PC-3 (cell line): ENCODE results near the gene SGO2. TPM values are rescaled to one million over a fixed set of nuclear protein-coding genes. Genes with fewer than 3 reads are reported as not detected.

Experiments used
- ATAC-seq: fragments of 200-7000 bp; cut with Tn5 transposase; 2 replicates; pipeline ENCODE4 v1.9.1; 2020; ENCODE audit warnings: mild to moderate bottlenecking, moderate library complexity
- BruUV-seq: library from RNA; stranded (reverse); fragments of 400-500 nt; replicated peaks from 2 replicates; lab custom pipeline; 2021; lab: Mats Ljungman, UMichigan
- CTCF ChIA-PET: fragments of 300-600 bp; sonication (Branson Sonifier 250); formaldehyde crosslinking; loops from one replicate; lab custom pipeline; 2022; ENCODE audit warnings: antibody characterized with exemption; lab: Charles Lee
- POLR2A ChIA-PET: fragments of 300-600 bp; sonication (Branson Sonifier 250); formaldehyde crosslinking; loops from one replicate; lab custom pipeline; 2022; ENCODE audit warnings: antibody characterized with exemption; ENCODE audit not compliant: unreplicated experiment; lab: Charles Lee
- DNase-seq: peaks from one replicate; pipeline ENCODE4 v3.0.0-alpha.2; 2015
- H2AFZ ChIP-seq: fragments of 300-600 bp; sonication (generic); 2 replicates; pipeline ENCODE4 v1.6.0; 2016; ENCODE audit warnings: antibody characterized with exemption, low read length
- H3F3A ChIP-seq: fragments of 300-600 bp; sonication (generic); one replicate; pipeline ENCODE4 v1.6.0; 2017; ENCODE audit warnings: antibody characterized with exemption, low read length, control low read depth, mild to moderate bottlenecking; ENCODE audit not compliant: unreplicated experiment
- H3K27ac ChIP-seq: fragments of 300-600 bp; sonication (generic); 2 replicates; pipeline ENCODE4 v1.5.1; 2016; ENCODE audit warnings: mild to moderate bottlenecking, low read length
- H3K27me3 ChIP-seq: fragments of 300-600 bp; sonication (generic); 2 replicates; pipeline ENCODE4 v1.6.1; 2016; ENCODE audit warnings: low read length, mixed read lengths
- H3K36me3 ChIP-seq: fragments of 300-600 bp; sonication (generic); 2 replicates; pipeline ENCODE4 v1.6.1; 2016; ENCODE audit warnings: low read depth, mixed run types, low read length, mixed read lengths
- H3K4me1 ChIP-seq: fragments of 300-600 bp; sonication (generic); 2 replicates; pipeline ENCODE4 v1.5.1; 2016; ENCODE audit warnings: low read length; ENCODE audit not compliant: insufficient read depth
- H3K4me2 ChIP-seq: fragments of 300-600 bp; sonication (generic); 2 replicates; pipeline ENCODE4 v1.6.0; 2016; ENCODE audit warnings: low read length
- H3K4me3 ChIP-seq: fragments of 300-600 bp; sonication (generic); 2 replicates; pipeline ENCODE4 v1.5.1; 2016; ENCODE audit warnings: mild to moderate bottlenecking, low read length, mixed read lengths
- H3K79me2 ChIP-seq: fragments of 300-600 bp; sonication (generic); 2 replicates; pipeline ENCODE4 v1.6.1; 2017; ENCODE audit warnings: low read length, mixed read lengths
- H3K9ac ChIP-seq: fragments of 300-600 bp; sonication (generic); 2 replicates; pipeline ENCODE4 v1.6.0; 2016; ENCODE audit warnings: mild to moderate bottlenecking, low read length
- H3K9me2 ChIP-seq: fragments of 300-600 bp; sonication (generic); replicated peaks from 2 replicates; pipeline ENCODE4 v1.6.1; 2016; ENCODE audit warnings: mixed run types, low read length, mixed read lengths
- H3K9me3 ChIP-seq: fragments of 300-600 bp; sonication (generic); 2 replicates; pipeline ENCODE4 v1.6.1; 2016; ENCODE audit warnings: low read length, mixed read lengths
- H4K20me1 ChIP-seq: fragments of 300-600 bp; sonication (generic); 2 replicates; pipeline ENCODE4 v1.6.1; 2016; ENCODE audit warnings: low read length, mixed read lengths
- CTCF ChIP-seq: fragments of 300-600 bp; sonication (generic); conservative IDR thresholded peaks from 2 replicates; pipeline ENCODE4 v1.5.1; 2017; ENCODE audit warnings: antibody characterized with exemption, low read depth, mild to moderate bottlenecking, low read length
- EZH2 ChIP-seq: fragments of 300-600 bp; sonication (generic); IDR thresholded peaks from one replicate; pipeline ENCODE4 v1.6.1; 2017; ENCODE audit warnings: antibody characterized with exemption, mild to moderate bottlenecking, low read length; ENCODE audit not compliant: unreplicated experiment
- EZH2phosphoT487 ChIP-seq: fragments of 300-600 bp; sonication (generic); IDR thresholded peaks from 2 replicates; pipeline ENCODE4 v1.6.1; 2018; ENCODE audit warnings: mild to moderate bottlenecking, antibody characterized with exemption, low read length, borderline replicate concordance
- intact Hi-C: fragments of 100-400 bp; cut with micrococcal nuclease; formaldehyde crosslinking; loops from 2 replicates; pipeline ENCODE4 v1.9.0; 2023
- total RNA-seq: library from RNA; depleted of rRNA; stranded (reverse); fragments of >200 nt; gene quantifications from 2 replicates; pipeline ENCODE4 v1.2.3, GENCODE V29; 2014

SGO2 gene
- total RNA-seq, 1 experiment from 2014 or later = 25.6 TPM

GRCh38 chr2:200502196-200502595 is 23.8 kb upstream of the SGO2 start:
- CTCF ChIA-PET = no interaction called here
- POLR2A ChIA-PET = no interaction called here

DNA sequence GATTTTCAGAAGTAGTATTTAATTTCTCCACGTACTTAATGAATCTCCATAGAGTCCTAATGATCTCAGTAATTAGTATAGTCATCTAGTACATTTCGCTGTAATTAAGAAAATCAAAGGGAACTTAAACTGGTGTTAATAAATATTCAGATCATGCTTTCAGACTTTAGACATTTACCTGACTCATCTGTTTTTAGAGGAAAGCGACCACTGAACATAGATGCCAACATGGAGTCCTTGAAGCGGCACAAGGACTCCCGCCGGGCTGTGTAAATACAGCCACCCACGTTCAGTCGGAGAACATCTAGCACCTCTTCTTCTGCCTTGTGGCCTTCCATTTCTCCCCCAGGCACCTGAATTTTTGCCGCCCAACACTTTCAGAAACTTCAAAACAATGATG is 19.3 kb upstream of the SGO2 start:
- H3K4me2 ChIP-seq = no peak overlapping the region
- no peak overlapping the region for H2AFZ ChIP-seq
- no peaks in the 10 kb centered on the region for H3K27me3 ChIP-seq
- POLR2A ChIA-PET = no interaction called here
- H3K9me2 ChIP-seq = no peaks in the 10 kb centered on the region
- H3K79me2 ChIP-seq = peaks cover 15% of the 10 kb centered on the region
- H3K27ac ChIP-seq = no peak overlapping the region
- TSS peak; percentile 3 for BruUV-seq
- intact Hi-C loops = no loop called here
- DNase-seq = no peak
- CTCF ChIA-PET = no interaction called here
- no peaks in the 10 kb centered on the region; the same call in 1 of the 2 replicates for H3K36me3 ChIP-seq
- H3K4me3 ChIP-seq = no peak overlapping the region
- H3K9me3 ChIP-seq = no peaks in the 10 kb centered on the region
- no peaks in the 10 kb centered on the region for H4K20me1 ChIP-seq
- H3K9ac ChIP-seq = no peak overlapping the region
- H3F3A ChIP-seq = no peaks in the 10 kb centered on the region
- ATAC-seq = no peak
- TF ChIP-seq EZH2 (no peak), CTCF (no peak), EZH2phosphoT487 (no peak)
- peaks cover 24% of the 10 kb centered on the region for H3K4me1 ChIP-seq

More at GRCh38 chr2:200502196-200502595, 23.8 kb upstream of the SGO2 start:
- Histone ChIP-seq H3K9ac (no peak overlapping the region), H4K20me1 (no peaks in the 10 kb centered on the region), H3K27me3 (no peaks in the 10 kb centered on the region), H3K9me2 (no peaks in the 10 kb centered on the region), H3K4me1 (peaks cover 1% of the 10 kb centered on the region; the same call in 1 of the 2 replicates), H3F3A (no peaks in the 10 kb centered on the region), H2AFZ (no peak overlapping the region), H3K36me3 (no peaks in the 10 kb centered on the region; the same call in 1 of the 2 replicates), H3K9me3 (no peaks in the 10 kb centered on the region), H3K4me2 (no peak overlapping the region), H3K79me2 (no peaks in the 10 kb centered on the region), H3K27ac (no peak overlapping the region), H3K4me3 (no peak overlapping the region)
- TF ChIP-seq EZH2phosphoT487 (no peak), EZH2 (no peak), CTCF (no peak)
- BruUV-seq = no TSS peak
- DNase-seq (no peak), ATAC-seq (no peak)
- intact Hi-C loops = no loop called here

DNA sequence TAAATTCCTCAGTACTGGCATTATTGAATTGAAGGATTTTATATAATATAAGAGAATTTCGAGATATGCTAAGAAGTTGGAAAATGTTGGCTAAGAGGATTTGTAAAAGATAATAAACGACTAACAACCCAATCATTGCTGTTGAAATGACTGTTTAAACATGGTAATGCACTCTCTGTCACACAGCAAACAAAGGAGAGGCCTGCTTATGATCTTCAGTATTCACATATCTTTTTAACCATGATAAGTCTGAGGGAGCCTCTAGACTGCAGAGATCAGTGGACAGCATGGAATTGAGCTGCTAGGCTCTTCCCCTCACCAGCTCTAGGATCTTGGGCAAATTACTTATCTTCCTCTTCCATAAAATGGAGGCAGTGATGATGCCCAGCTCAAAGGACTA is 18.8 kb upstream of the SGO2 start:
- TF ChIP-seq CTCF (no peak), EZH2phosphoT487 (no peak), EZH2 (no peak)
- peaks cover 24% of the 10 kb centered on the region for H3K4me1 ChIP-seq
- H3K36me3 ChIP-seq = no peaks in the 10 kb centered on the region; the same call in 1 of the 2 replicates
- no peaks in the 10 kb centered on the region for H3K27me3 ChIP-seq
- peaks cover 15% of the 10 kb centered on the region for H3K79me2 ChIP-seq
- H2AFZ ChIP-seq = no peak overlapping the region
- H3K4me3 ChIP-seq = no peak overlapping the region
- H3K4me2 ChIP-seq = peak overlapping the region; percentile 35; the same call in 1 of the 2 replicates
- CTCF ChIA-PET = interaction anchor here (0.5 to 1.0 kb wide), 3 partner anchors 18 to 50 kb away, joined by 3 to 5 read pairs (median 3); no protein-coding TSS in a partner anchor
- DNase-seq (peak; percentile 54), ATAC-seq (peak; percentile 60)
- H3K9me3 ChIP-seq = no peaks in the 10 kb centered on the region
- intact Hi-C loops = no loop called here
- POLR2A ChIA-PET = no interaction called here
- H3K9ac ChIP-seq = no peak overlapping the region
- H3K27ac ChIP-seq = peak overlapping the region; percentile 38; the same call in 1 of the 2 replicates
- H3F3A ChIP-seq = no peaks in the 10 kb centered on the region
- no TSS peak for BruUV-seq
- no peaks in the 10 kb centered on the region for H3K9me2 ChIP-seq
- no peaks in the 10 kb centered on the region for H4K20me1 ChIP-seq
